Loucy (cell line): ENCODE data around the gene CNTF.

Source experiments
- H2AFZ ChIP-seq: fragments of 200-600 bp; sonication (generic); 2 replicates; pipeline ENCODE4 v1.6.0; 2016; ENCODE audit warnings: antibody characterized with exemption, mild to moderate bottlenecking, low read length, moderate library complexity
- H3F3A ChIP-seq: fragments of 200-600 bp; 2 replicates; pipeline ENCODE4 v1.6.0; 2016; ENCODE audit warnings: antibody characterized with exemption, low read depth, mild to moderate bottlenecking
- H3K27me3 ChIP-seq: fragments of 200-600 bp; sonication (generic); 2 replicates; pipeline ENCODE4 v1.6.1; 2014; ENCODE audit warnings: low read length, mild to moderate bottlenecking; ENCODE audit not compliant: insufficient read depth, poor library complexity, severe bottlenecking
- H3K36me3 ChIP-seq: fragments of 200-600 bp; sonication (generic); 2 replicates; pipeline ENCODE4 v1.6.1; 2016; ENCODE audit warnings: low read length; ENCODE audit not compliant: insufficient read depth
- H3K4me1 ChIP-seq: fragments of 200-600 bp; sonication (generic); 2 replicates; pipeline ENCODE4 v1.5.1; 2014; ENCODE audit warnings: low read length, mild to moderate bottlenecking; ENCODE audit not compliant: insufficient read depth, poor library complexity, severe bottlenecking
- H3K4me2 ChIP-seq: fragments of 200-600 bp; sonication (generic); 2 replicates; pipeline ENCODE4 v1.6.0; 2014; ENCODE audit warnings: antibody characterized with exemption, low read length, low read depth, mild to moderate bottlenecking; ENCODE audit not compliant: poor library complexity, severe bottlenecking
- H3K4me3 ChIP-seq: fragments of 200-600 bp; sonication (generic); 2 replicates; pipeline ENCODE4 v1.5.1; 2014; ENCODE audit warnings: low read length, mild to moderate bottlenecking, mixed read lengths; ENCODE audit not compliant: poor library complexity, severe bottlenecking
- H3K79me2 ChIP-seq: fragments of 200-600 bp; sonication (generic); 2 replicates; pipeline ENCODE4 v1.6.1; 2014; ENCODE audit warnings: low read length; ENCODE audit not compliant: insufficient read depth
- H3K9ac ChIP-seq: fragments of 200-600 bp; sonication (generic); 2 replicates; pipeline ENCODE4 v1.6.0; 2014; ENCODE audit warnings: mild to moderate bottlenecking, low read depth, low read length, moderate library complexity; ENCODE audit not compliant: poor library complexity, severe bottlenecking
- H3K9me2 ChIP-seq: fragments of 200-600 bp; sonication (generic); replicated peaks from 2 replicates; pipeline ENCODE4 v1.6.1; 2016; ENCODE audit warnings: low read depth, low read length, mixed read lengths
- H3K9me3 ChIP-seq: fragments of 200-600 bp; sonication (generic); 2 replicates; pipeline ENCODE4 v1.6.1; 2014; ENCODE audit warnings: mild to moderate bottlenecking, antibody characterized with exemption, low read length, low read depth; ENCODE audit not compliant: insufficient read depth
- H4K20me1 ChIP-seq: fragments of 200-600 bp; sonication (generic); 2 replicates; pipeline ENCODE4 v1.6.0; 2014; ENCODE audit warnings: antibody characterized with exemption, low read length, mild to moderate bottlenecking; ENCODE audit not compliant: insufficient read depth, poor library complexity, severe bottlenecking
- CTCF ChIP-seq: fragments of 200-600 bp; sonication (generic); conservative IDR thresholded peaks from 2 replicates; pipeline ENCODE4 v1.5.1; 2014; ENCODE audit warnings: mild to moderate bottlenecking, antibody characterized with exemption, low read length
- EZH2phosphoT487 ChIP-seq: fragments of 200-600 bp; IDR thresholded peaks from 2 replicates; pipeline ENCODE4 v1.6.1; 2018; ENCODE audit warnings: antibody characterized with exemption, mild to moderate bottlenecking, moderate library complexity, borderline replicate concordance

Gene CNTF

GRCh38 chr11:58586998-58587397 is 35.5 kb upstream of the CNTF start:
- no peaks in the 10 kb centered on the region for H3K27me3 ChIP-seq
- H3K4me3 ChIP-seq: no peak overlapping the region
- no peaks in the 10 kb centered on the region for H3F3A ChIP-seq
- H3K9ac ChIP-seq: no peak overlapping the region
- TF ChIP-seq EZH2phosphoT487 (no peak), CTCF (no peak)
- H3K4me2 ChIP-seq: peak overlapping the region; percentile 97
- peaks cover 99% of the 10 kb centered on the region for H3K79me2 ChIP-seq
- H3K9me3 ChIP-seq: no peaks in the 10 kb centered on the region
- H3K4me1 ChIP-seq: peaks cover 64% of the 10 kb centered on the region
- H2AFZ ChIP-seq: no peak overlapping the region
- no peaks in the 10 kb centered on the region for H3K9me2 ChIP-seq
- H4K20me1 ChIP-seq: peaks cover 99% of the 10 kb centered on the region
- peaks cover 51% of the 10 kb centered on the region; the same call in 1 of the 2 replicates for H3K36me3 ChIP-seq

- TF ChIP-seq EZH2phosphoT487 (no peak), CTCF (no peak)
- Histone ChIP-seq H2AFZ (no peak overlapping the region), H4K20me1 (peaks cover 94% of the 10 kb centered on the region), H3K9me2 (no peaks in the 10 kb centered on the region), H3K4me3 (no peak overlapping the region), H3K9ac (no peak overlapping the region), H3F3A (no peaks in the 10 kb centered on the region), H3K27me3 (no peaks in the 10 kb centered on the region), H3K4me1 (peaks cover 28% of the 10 kb centered on the region), H3K36me3 (peaks cover 57% of the 10 kb centered on the region; the same call in 1 of the 2 replicates), H3K9me3 (no peaks in the 10 kb centered on the region), H3K79me2 (peaks cover 98% of the 10 kb centered on the region), H3K4me2 (no peak overlapping the region)
Observed at GRCh38 chr11:58591659-58592058, 30.8 kb upstream of the CNTF start.

GRCh38 chr11:58592760-58593472 is 29.5 kb upstream of the CNTF start:
- no peak overlapping the region for H3K9ac ChIP-seq
- H3K9me3 ChIP-seq: no peaks in the 10 kb centered on the region
- H2AFZ ChIP-seq: no peak overlapping the region
- no peaks in the 10 kb centered on the region for H3F3A ChIP-seq
- H4K20me1 ChIP-seq: peaks cover 94% of the 10 kb centered on the region
- H3K27me3 ChIP-seq: no peaks in the 10 kb centered on the region
- no peak overlapping the region for H3K4me2 ChIP-seq
- H3K79me2 ChIP-seq: peaks cover 98% of the 10 kb centered on the region
- no peak overlapping the region for H3K4me3 ChIP-seq
- H3K4me1 ChIP-seq: peaks cover 32% of the 10 kb centered on the region
- TF ChIP-seq EZH2phosphoT487 (no peak), CTCF (no peak)
- H3K36me3 ChIP-seq: peaks cover 48% of the 10 kb centered on the region; the same call in 1 of the 2 replicates
- no peaks in the 10 kb centered on the region for H3K9me2 ChIP-seq
